ENCODE data around the gene PRAC2.

The PRAC2 gene

GRCh38 chr17:48734333-48735061 lies 11.5 kb downstream of the PRAC2 start:
- no peak for DNase-seq

GRCh38 chr17:48735062-48735351 lies 12.0 kb downstream of the PRAC2 start:
- no peak for DNase-seq

GRCh38 chr17:48737330-48738043 lies 14.5 kb downstream of the PRAC2 start:
- no peak for DNase-seq

GRCh38 chr17:48738424-48738802 lies 15.4 kb downstream of the PRAC2 start:
- DNase-seq: no peak

GRCh38 chr17:48738803-48739526 lies 16.0 kb downstream of the PRAC2 start:
- no peak for DNase-seq

GRCh38 chr17:48740537-48740936 lies 17.6 kb downstream of the PRAC2 start:
- DNase-seq: no peak

- no peak for DNase-seq
These were observed 22.6 kb downstream of the PRAC2 start for GRCh38 chr17:48745381-48746275.

GRCh38 chr17:48746916-48747444 lies 24.0 kb downstream of the PRAC2 start:
- no peak for DNase-seq

- DNase-seq: no peak
These were observed 24.7 kb downstream of the PRAC2 start for GRCh38 chr17:48747445-48748363.

- no peak for DNase-seq
These were observed 26.0 kb downstream of the PRAC2 start for GRCh38 chr17:48748718-48749566.

- DNase-seq: no peak
These were observed 26.9 kb downstream of the PRAC2 start for GRCh38 chr17:48749621-48750553.

GRCh38 chr17:48751172-48751571 lies 28.2 kb downstream of the PRAC2 start:
- no peak for DNase-seq

- no peak for DNase-seq
These were observed 28.9 kb downstream of the PRAC2 start for GRCh38 chr17:48751733-48752398.

GRCh38 chr17:48752399-48753288 lies 29.7 kb downstream of the PRAC2 start:
- no peak for DNase-seq

GRCh38 chr17:48753794-48754499 lies 31.0 kb downstream of the PRAC2 start:
- DNase-seq: no peak

GRCh38 chr17:48754500-48755261 lies 31.7 kb downstream of the PRAC2 start:
- no peak for DNase-seq

Data from NCI-H510A (cell line).